Measurements from ENCODE around the gene HOXD13. TPM values are rescaled to one million over a fixed set of nuclear protein-coding genes. Genes with fewer than 3 reads are reported as not detected.
A peak's percentile ranks its signal among the peaks of the same experiment; 100 is the strongest.

HOXD13 gene
- total and polyA plus RNA-seq, 2 of the 8 experiments (the other 6 are each of a cell fraction or from before 2014, with no cell fraction given), result not detected

- peak; percentile 15 to 37; a peak in 3 of 4 replicates for TF ChIP-seq RAD21 (IDR thresholded peaks at IDR 0.05 in 1 of 2, conservative IDR thresholded peaks at IDR 0.05 in 1 of 2; ENCODE audit: low read depth in 2 of 2, low read length in 2 of 2)
Observed at GRCh38 chr2:176118601-176119339, 26.2 kb downstream of the HOXD13 start (continued).

All from H1 (cell line).